ENCODE results near the gene NUDT15.

DNA sequence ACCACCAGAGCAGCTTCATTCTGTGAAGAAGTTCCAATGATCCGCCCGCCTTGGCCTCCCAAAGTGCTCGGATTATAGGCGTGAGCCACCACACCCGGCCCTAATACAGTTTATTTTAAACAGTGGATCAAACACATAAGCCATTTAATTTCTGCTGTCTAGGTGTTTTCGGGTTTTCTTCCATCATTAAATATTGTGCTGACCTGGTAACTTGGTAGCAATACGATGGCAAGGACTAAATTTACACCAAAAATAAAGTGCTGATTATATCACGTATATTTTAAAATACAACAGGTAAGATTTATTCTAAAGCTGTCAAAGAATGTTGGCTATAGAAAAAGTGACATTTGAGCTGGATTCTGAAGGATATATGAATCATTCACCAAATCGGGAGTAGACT, 56.1 kb downstream of the NUDT15 start:
- TF ChIP-seq ZNF76 (tag by site-specific recombination; IDR thresholded peaks at IDR 0.05; ENCODE audit: borderline replicate concordance, low read depth), result no peak
- TF ChIP-seq, protein P1, sequence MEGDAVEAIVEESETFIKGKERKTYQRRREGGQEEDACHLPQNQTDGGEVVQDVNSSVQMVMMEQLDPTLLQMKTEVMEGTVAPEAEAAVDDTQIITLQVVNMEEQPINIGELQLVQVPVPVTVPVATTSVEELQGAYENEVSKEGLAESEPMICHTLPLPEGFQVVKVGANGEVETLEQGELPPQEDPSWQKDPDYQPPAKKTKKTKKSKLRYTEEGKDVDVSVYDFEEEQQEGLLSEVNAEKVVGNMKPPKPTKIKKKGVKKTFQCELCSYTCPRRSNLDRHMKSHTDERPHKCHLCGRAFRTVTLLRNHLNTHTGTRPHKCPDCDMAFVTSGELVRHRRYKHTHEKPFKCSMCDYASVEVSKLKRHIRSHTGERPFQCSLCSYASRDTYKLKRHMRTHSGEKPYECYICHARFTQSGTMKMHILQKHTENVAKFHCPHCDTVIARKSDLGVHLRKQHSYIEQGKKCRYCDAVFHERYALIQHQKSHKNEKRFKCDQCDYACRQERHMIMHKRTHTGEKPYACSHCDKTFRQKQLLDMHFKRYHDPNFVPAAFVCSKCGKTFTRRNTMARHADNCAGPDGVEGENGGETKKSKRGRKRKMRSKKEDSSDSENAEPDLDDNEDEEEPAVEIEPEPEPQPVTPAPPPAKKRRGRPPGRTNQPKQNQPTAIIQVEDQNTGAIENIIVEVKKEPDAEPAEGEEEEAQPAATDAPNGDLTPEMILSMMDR (tag by site-specific recombination; IDR thresholded peaks at IDR 0.05), result no peak
- TF ChIP-seq ZNF175 (tag by site-specific recombination; IDR thresholded peaks at IDR 0.05), result no peak
- no peak for TF ChIP-seq ZNF629 (tag by site-specific recombination; IDR thresholded peaks at IDR 0.05)
- TF ChIP-seq HOXA7 (CRISPR knock-in tag; IDR thresholded peaks at IDR 0.05; ENCODE audit: borderline replicate concordance), result no peak
- TF ChIP-seq ZNF701 (tag by site-specific recombination; IDR thresholded peaks at IDR 0.05), result no peak
- TF ChIP-seq, protein P2, sequence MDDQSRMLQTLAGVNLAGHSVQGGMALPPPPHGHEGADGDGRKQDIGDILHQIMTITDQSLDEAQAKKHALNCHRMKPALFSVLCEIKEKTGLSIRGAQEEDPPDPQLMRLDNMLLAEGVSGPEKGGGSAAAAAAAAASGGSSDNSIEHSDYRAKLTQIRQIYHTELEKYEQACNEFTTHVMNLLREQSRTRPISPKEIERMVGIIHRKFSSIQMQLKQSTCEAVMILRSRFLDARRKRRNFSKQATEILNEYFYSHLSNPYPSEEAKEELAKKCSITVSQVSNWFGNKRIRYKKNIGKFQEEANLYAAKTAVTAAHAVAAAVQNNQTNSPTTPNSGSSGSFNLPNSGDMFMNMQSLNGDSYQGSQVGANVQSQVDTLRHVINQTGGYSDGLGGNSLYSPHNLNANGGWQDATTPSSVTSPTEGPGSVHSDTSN (CRISPR knock-in tag; IDR thresholded peaks at IDR 0.05), result no peak
- no peak for TF ChIP-seq ZNF624 (tag by site-specific recombination; IDR thresholded peaks at IDR 0.05)
- TF ChIP-seq ZNF311 (tag by site-specific recombination; IDR thresholded peaks at IDR 0.05; ENCODE audit: borderline replicate concordance), result no peak
- TF ChIP-seq, protein P3, sequence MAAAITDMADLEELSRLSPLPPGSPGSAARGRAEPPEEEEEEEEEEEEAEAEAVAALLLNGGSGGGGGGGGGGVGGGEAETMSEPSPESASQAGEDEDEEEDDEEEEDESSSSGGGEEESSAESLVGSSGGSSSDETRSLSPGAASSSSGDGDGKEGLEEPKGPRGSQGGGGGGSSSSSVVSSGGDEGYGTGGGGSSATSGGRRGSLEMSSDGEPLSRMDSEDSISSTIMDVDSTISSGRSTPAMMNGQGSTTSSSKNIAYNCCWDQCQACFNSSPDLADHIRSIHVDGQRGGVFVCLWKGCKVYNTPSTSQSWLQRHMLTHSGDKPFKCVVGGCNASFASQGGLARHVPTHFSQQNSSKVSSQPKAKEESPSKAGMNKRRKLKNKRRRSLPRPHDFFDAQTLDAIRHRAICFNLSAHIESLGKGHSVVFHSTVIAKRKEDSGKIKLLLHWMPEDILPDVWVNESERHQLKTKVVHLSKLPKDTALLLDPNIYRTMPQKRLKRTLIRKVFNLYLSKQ (tag by site-specific recombination; IDR thresholded peaks at IDR 0.05; ENCODE audit: borderline replicate concordance), result no peak
- TF ChIP-seq, protein P4, sequence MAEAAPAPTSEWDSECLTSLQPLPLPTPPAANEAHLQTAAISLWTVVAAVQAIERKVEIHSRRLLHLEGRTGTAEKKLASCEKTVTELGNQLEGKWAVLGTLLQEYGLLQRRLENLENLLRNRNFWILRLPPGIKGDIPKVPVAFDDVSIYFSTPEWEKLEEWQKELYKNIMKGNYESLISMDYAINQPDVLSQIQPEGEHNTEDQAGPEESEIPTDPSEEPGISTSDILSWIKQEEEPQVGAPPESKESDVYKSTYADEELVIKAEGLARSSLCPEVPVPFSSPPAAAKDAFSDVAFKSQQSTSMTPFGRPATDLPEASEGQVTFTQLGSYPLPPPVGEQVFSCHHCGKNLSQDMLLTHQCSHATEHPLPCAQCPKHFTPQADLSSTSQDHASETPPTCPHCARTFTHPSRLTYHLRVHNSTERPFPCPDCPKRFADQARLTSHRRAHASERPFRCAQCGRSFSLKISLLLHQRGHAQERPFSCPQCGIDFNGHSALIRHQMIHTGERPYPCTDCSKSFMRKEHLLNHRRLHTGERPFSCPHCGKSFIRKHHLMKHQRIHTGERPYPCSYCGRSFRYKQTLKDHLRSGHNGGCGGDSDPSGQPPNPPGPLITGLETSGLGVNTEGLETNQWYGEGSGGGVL (tag by site-specific recombination; IDR thresholded peaks at IDR 0.05), result no peak
- no peak for TF ChIP-seq ZNF121 (tag by site-specific recombination; IDR thresholded peaks at IDR 0.05)
- TF ChIP-seq, protein P5, sequence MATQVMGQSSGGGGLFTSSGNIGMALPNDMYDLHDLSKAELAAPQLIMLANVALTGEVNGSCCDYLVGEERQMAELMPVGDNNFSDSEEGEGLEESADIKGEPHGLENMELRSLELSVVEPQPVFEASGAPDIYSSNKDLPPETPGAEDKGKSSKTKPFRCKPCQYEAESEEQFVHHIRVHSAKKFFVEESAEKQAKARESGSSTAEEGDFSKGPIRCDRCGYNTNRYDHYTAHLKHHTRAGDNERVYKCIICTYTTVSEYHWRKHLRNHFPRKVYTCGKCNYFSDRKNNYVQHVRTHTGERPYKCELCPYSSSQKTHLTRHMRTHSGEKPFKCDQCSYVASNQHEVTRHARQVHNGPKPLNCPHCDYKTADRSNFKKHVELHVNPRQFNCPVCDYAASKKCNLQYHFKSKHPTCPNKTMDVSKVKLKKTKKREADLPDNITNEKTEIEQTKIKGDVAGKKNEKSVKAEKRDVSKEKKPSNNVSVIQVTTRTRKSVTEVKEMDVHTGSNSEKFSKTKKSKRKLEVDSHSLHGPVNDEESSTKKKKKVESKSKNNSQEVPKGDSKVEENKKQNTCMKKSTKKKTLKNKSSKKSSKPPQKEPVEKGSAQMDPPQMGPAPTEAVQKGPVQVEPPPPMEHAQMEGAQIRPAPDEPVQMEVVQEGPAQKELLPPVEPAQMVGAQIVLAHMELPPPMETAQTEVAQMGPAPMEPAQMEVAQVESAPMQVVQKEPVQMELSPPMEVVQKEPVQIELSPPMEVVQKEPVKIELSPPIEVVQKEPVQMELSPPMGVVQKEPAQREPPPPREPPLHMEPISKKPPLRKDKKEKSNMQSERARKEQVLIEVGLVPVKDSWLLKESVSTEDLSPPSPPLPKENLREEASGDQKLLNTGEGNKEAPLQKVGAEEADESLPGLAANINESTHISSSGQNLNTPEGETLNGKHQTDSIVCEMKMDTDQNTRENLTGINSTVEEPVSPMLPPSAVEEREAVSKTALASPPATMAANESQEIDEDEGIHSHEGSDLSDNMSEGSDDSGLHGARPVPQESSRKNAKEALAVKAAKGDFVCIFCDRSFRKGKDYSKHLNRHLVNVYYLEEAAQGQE (tag by site-specific recombination; IDR thresholded peaks at IDR 0.05), result no peak
- TF ChIP-seq, protein P6, sequence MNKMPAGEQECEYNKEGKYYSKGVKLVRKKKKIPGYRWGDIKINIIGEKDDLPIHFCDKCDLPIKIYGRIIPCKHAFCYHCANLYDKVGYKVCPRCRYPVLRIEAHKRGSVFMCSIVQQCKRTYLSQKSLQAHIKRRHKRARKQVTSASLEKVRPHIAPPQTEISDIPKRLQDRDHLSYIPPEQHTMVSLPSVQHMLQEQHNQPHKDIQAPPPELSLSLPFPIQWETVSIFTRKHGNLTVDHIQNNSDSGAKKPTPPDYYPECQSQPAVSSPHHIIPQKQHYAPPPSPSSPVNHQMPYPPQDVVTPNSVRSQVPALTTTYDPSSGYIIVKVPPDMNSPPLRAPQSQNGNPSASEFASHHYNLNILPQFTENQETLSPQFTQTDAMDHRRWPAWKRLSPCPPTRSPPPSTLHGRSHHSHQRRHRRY (tag by site-specific recombination; IDR thresholded peaks at IDR 0.05), result no peak
